ENCODE measurements around the gene YPEL3.

Gene YPEL3

GRCh38 chr16:30046178-30046577 lies 49.8 kb downstream of the YPEL3 start:
- no peak for DNase-seq (ENCODE audit: low read depth)

All from fibroblast of the conjunctiva (primary cell).